Fibroblast of lung (primary cell): ENCODE measurements around the gene NR6A1. TPM values are rescaled to one million over a fixed set of nuclear protein-coding genes. Genes with fewer than 3 reads are reported as not detected.

ENCODE experiments used
- DNase-seq, 2 donors: peaks; one replicate each; pipeline versions ENCODE4 v3.0.0 to v3.0.0-alpha.2; 2010; ENCODE audit warnings: low read depth in 2 of 2
- H2AFZ ChIP-seq: 2 replicates; pipeline ENCODE4 v1.5.1; 2012; ENCODE audit warnings: low read length, control low read depth, inconsistent platforms
- H3K27ac ChIP-seq: 2 replicates; pipeline ENCODE4 v1.5.1; 2011; ENCODE audit warnings: low read length, control low read depth; ENCODE audit not compliant: insufficient read depth
- H3K27me3 ChIP-seq: 2 replicates; pipeline ENCODE4 v1.5.1; 2011; ENCODE audit warnings: mild to moderate bottlenecking, low read length; ENCODE audit not compliant: control insufficient read depth, insufficient read depth
- H3K36me3 ChIP-seq: 2 replicates; pipeline ENCODE4 v1.5.1; 2011; ENCODE audit warnings: low read length; ENCODE audit not compliant: control insufficient read depth, insufficient read depth
- H3K4me1 ChIP-seq: 2 replicates; pipeline ENCODE4 v1.5.1; 2011; ENCODE audit warnings: low read length; ENCODE audit not compliant: control insufficient read depth, insufficient read depth; ENCODE audit errors: extremely low read depth
- H3K4me2 ChIP-seq: 2 replicates; pipeline ENCODE4 v1.5.1; 2011; ENCODE audit warnings: low read length, control low read depth; ENCODE audit not compliant: insufficient read depth; ENCODE audit errors: extremely low read depth
- H3K4me3 ChIP-seq, 4 experiments: fragments of 200-600 bp in 1 of 4; sonication (generic) in 1 of 4; replicated peaks in 1 of 4; 2 replicates each; pipeline ENCODE4 v1.5.1; 2011 to 2016; ENCODE audit warnings: low read length in 4 of 4, low read depth in 3 of 4, mild to moderate bottlenecking in 3 of 4, control low read depth in 2 of 4, inconsistent platforms in 1 of 4, mixed read lengths in 1 of 4; ENCODE audit not compliant: insufficient read depth in 1 of 4; ENCODE audit errors: control extremely low read depth in 1 of 4
- H3K79me2 ChIP-seq: 2 replicates; pipeline ENCODE4 v1.5.1; 2012; ENCODE audit warnings: mild to moderate bottlenecking, low read length, inconsistent platforms; ENCODE audit not compliant: control insufficient read depth, insufficient read depth
- H3K9ac ChIP-seq: 2 replicates; pipeline ENCODE4 v1.5.1; 2011; ENCODE audit warnings: mild to moderate bottlenecking, low read length, control low read depth; ENCODE audit not compliant: insufficient read depth
- H3K9me3 ChIP-seq: 2 replicates; pipeline ENCODE4 v1.5.1; 2012; ENCODE audit warnings: low read depth, low read length; ENCODE audit not compliant: control insufficient read depth, insufficient read depth
- H4K20me1 ChIP-seq: 2 replicates; pipeline ENCODE4 v1.5.1; 2011; ENCODE audit warnings: low read length; ENCODE audit not compliant: control insufficient read depth, insufficient read depth; ENCODE audit errors: extremely low read depth
- EZH2 ChIP-seq: IDR thresholded peaks from 2 replicates; pipeline ENCODE4 v1.5.1; 2012; ENCODE audit warnings: low read length, control low read depth, mild to moderate bottlenecking; ENCODE audit errors: missing control alignments
- polyA plus RNA-seq, 2 donors: library from polyadenylated mRNA; depleted of rRNA in 1 of 2; stranded (reverse) in 1 of 2; unstranded in 1 of 2; fragments of >200 nt; gene quantifications; 2 replicates each; pipeline ENCODE4 v1.2.1, GENCODE V29; 2011 to 2012; ENCODE audit warnings: missing spikeins in 1 of 2
- total RNA-seq: library from RNA; depleted of rRNA; stranded (reverse); fragments of >200 nt; gene quantifications from 2 replicates; pipeline ENCODE4 v1.2.1, GENCODE V29; 2014
- TF ChIP-seq, protein P1 (sequence below), 2 donors: IDR thresholded peaks in 1 of 2; conservative IDR thresholded peaks in 1 of 2; 1 replicate in 1 of 2; 2 replicates in 1 of 2; pipeline ENCODE4 v1.5.1; 2011 to 2012; ENCODE audit warnings: low read length in 2 of 2, control low read depth in 1 of 2, inconsistent platforms in 1 of 2, low read depth in 1 of 2, mild to moderate bottlenecking in 1 of 2

NR6A1 gene
- total and polyA plus RNA-seq, 2 donors (not counting 1 experiment from before 2014, with no cell fraction given), result 0.07 to 0.50 TPM

DNA sequence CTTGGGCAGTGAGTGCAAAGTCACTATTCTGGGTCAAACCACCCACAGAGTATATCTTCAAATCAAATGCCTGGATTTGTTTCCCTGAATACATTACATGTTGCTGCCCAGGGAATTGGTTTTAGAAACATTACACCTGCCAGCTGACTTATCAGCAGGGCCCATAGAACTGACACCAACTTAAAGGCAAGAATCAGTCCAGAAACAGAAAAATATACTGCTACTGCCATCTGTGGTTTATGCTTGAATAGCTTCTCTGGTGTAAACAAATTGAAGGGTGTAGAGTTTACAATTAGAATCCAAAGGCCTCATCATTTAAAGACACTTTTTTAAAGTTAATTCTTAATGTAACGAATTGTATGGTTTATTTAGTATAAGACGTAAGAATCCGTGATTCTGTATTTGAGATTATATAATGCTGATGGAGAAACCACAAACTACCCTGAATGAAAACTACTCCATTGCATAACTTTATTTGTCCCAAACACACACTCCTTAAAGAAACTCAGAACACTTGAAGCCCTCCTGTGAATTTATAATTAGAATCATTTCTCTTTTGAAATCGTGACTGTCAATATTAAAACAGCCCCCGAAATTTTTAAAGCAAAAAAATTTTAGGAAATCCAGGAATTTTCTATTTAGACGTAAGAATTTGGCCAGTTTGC is 6.2 kb downstream of the NR6A1 start:
- Histone ChIP-seq H2AFZ (no peak overlapping the region), H3K4me3 (no peak overlapping the region), H3K9ac (no peak overlapping the region), H3K79me2 (no peaks in the 10 kb centered on the region), H3K27ac (no peak overlapping the region), H3K36me3 (no peaks in the 10 kb centered on the region), H3K9me3 (no peaks in the 10 kb centered on the region), H3K4me1 (no peaks in the 10 kb centered on the region), H3K27me3 (peaks cover 49% of the 10 kb centered on the region), H3K4me2 (no peak overlapping the region), H4K20me1 (no peaks in the 10 kb centered on the region)
- DNase-seq, result peak in 1 of 2 donors; percentile 40
- TF ChIP-seq, protein P1, sequence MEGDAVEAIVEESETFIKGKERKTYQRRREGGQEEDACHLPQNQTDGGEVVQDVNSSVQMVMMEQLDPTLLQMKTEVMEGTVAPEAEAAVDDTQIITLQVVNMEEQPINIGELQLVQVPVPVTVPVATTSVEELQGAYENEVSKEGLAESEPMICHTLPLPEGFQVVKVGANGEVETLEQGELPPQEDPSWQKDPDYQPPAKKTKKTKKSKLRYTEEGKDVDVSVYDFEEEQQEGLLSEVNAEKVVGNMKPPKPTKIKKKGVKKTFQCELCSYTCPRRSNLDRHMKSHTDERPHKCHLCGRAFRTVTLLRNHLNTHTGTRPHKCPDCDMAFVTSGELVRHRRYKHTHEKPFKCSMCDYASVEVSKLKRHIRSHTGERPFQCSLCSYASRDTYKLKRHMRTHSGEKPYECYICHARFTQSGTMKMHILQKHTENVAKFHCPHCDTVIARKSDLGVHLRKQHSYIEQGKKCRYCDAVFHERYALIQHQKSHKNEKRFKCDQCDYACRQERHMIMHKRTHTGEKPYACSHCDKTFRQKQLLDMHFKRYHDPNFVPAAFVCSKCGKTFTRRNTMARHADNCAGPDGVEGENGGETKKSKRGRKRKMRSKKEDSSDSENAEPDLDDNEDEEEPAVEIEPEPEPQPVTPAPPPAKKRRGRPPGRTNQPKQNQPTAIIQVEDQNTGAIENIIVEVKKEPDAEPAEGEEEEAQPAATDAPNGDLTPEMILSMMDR (conservative IDR thresholded peaks at IDR 0.05 in 1 of 2, IDR thresholded peaks at IDR 0.05 in 1 of 2; ENCODE audit: low read depth in 1 of 2, low read length in 2 of 2), result peak in 1 of 2 donors; percentile 42
- no peak for TF ChIP-seq EZH2

DNA sequence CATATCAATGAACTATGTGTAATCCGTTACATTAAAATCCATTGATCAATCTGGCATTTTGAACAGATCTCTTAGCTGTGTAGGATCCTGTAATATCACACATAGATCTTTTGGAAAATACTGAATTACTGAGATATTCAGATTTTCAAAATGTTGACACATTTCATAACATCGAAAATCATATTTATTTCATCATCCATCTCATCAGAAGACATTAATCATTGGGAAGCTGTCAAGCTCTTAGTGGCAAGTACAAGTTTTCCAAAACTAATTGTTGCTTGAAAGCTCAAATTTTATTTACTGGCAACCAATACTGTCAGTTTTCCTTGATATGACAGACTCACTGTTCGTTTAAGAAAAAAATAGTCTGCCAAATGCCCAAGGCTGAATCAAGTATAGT is 8.5 kb downstream of the NR6A1 start:
- H3K4me1 ChIP-seq, result no peaks in the 10 kb centered on the region
- no peaks in the 10 kb centered on the region for H3K36me3 ChIP-seq
- H3K27ac ChIP-seq, result no peak overlapping the region
- no peaks in the 10 kb centered on the region for H4K20me1 ChIP-seq
- H3K4me3 ChIP-seq, result no peak overlapping the region
- peaks cover 33% of the 10 kb centered on the region for H3K27me3 ChIP-seq
- no peaks in the 10 kb centered on the region for H3K79me2 ChIP-seq
- TF ChIP-seq EZH2, result no peak
- TF ChIP-seq, protein P1 (conservative IDR thresholded peaks at IDR 0.05 in 1 of 2, IDR thresholded peaks at IDR 0.05 in 1 of 2; ENCODE audit: low read depth in 1 of 2, low read length in 2 of 2), result no peak
- H3K4me2 ChIP-seq, result no peak overlapping the region
- H2AFZ ChIP-seq, result no peak overlapping the region
- DNase-seq, result no peak
- no peak overlapping the region for H3K9ac ChIP-seq
- no peaks in the 10 kb centered on the region for H3K9me3 ChIP-seq

DNA sequence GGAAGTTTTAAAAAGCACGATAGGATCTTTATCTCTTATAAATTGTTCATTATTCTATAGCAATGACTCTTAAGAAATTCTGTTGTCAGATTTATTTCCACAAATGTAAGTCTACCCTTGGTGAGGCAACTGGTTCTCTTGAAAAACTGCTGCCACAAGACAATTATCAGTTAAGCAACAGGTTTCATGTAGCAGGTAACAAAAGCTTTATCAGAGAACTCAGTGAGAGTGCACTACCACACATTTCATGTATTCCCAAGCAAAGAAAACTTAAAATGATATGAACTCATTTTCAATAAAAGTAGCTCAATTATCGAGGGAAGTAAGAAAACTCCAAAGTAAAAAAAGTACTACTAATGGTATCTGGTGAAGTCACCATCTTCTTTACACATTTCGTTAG is 9.4 kb downstream of the NR6A1 start:
- Histone ChIP-seq H3K9me3 (no peaks in the 10 kb centered on the region), H3K4me1 (no peaks in the 10 kb centered on the region), H4K20me1 (no peaks in the 10 kb centered on the region), H3K4me2 (no peak overlapping the region), H3K79me2 (no peaks in the 10 kb centered on the region), H3K4me3 (no peak overlapping the region), H2AFZ (no peak overlapping the region), H3K9ac (no peak overlapping the region), H3K27ac (no peak overlapping the region), H3K27me3 (peaks cover 30% of the 10 kb centered on the region), H3K36me3 (no peaks in the 10 kb centered on the region)
- TF ChIP-seq EZH2, result no peak
- TF ChIP-seq, protein P1 (conservative IDR thresholded peaks at IDR 0.05 in 1 of 2, IDR thresholded peaks at IDR 0.05 in 1 of 2; ENCODE audit: low read depth in 1 of 2, low read length in 2 of 2), result no peak
- no peak for DNase-seq
